Neuronal stem cell (in vitro differentiated cells): ENCODE data around the gene ANKFN1.

ENCODE experiments used
- DNase-seq: peaks from one replicate; pipeline ENCODE4 v3.0.0-alpha.2; 2013; ENCODE audit warnings: low spot score
- H2AFZ ChIP-seq: one replicate; pipeline ENCODE4 v1.6.1; 2013; ENCODE audit warnings: mild to moderate bottlenecking, low read length, inconsistent platforms
- H2AK5ac ChIP-seq: 2 replicates; pipeline ENCODE4 v1.6.1; 2013; ENCODE audit warnings: low read depth, mild to moderate bottlenecking, inconsistent platforms, low read length, moderate library complexity, mixed read lengths
- H2BK120ac ChIP-seq: 2 replicates; pipeline ENCODE4 v1.6.1; 2013; ENCODE audit warnings: low read depth, mild to moderate bottlenecking, inconsistent platforms, low read length, moderate library complexity, mixed read lengths
- H2BK12ac ChIP-seq: one replicate; pipeline ENCODE4 v1.6.1; 2013; ENCODE audit warnings: low read length, inconsistent platforms
- H2BK15ac ChIP-seq: 2 replicates; pipeline ENCODE4 v1.6.1; 2013; ENCODE audit warnings: mild to moderate bottlenecking, low read length, inconsistent platforms, mixed read lengths
- H2BK5ac ChIP-seq: one replicate; pipeline ENCODE4 v1.6.1; 2013; ENCODE audit warnings: inconsistent platforms, mild to moderate bottlenecking, low read length, moderate library complexity
- H3K14ac ChIP-seq: one replicate; pipeline ENCODE4 v1.6.1; 2013; ENCODE audit warnings: low read length, inconsistent platforms
- H3K18ac ChIP-seq: 2 replicates; pipeline ENCODE4 v1.6.1; 2013; ENCODE audit warnings: low read length, inconsistent platforms
- H3K23ac ChIP-seq: 2 replicates; pipeline ENCODE4 v1.6.1; 2013; ENCODE audit warnings: low read depth, mild to moderate bottlenecking, mixed read lengths, low read length, inconsistent platforms; ENCODE audit not compliant: poor library complexity
- H3K27ac ChIP-seq: replicated peaks from 3 replicates; pipeline ENCODE4 v1.5.1; 2013; ENCODE audit warnings: low read length, inconsistent platforms
- H3K27me3 ChIP-seq, 3 experiments: 2 replicates each; pipeline ENCODE4 v1.6.1; 2013; ENCODE audit warnings: low read length in 3 of 3, mild to moderate bottlenecking in 2 of 3, inconsistent platforms in 1 of 3, low read depth in 1 of 3, mixed read lengths in 1 of 3, moderate library complexity in 1 of 3; ENCODE audit not compliant: control insufficient read depth in 3 of 3, insufficient read depth in 3 of 3
- H3K36me3 ChIP-seq, 2 donors: replicated peaks in 1 of 2; 2 replicates each; pipeline ENCODE4 v1.6.1; 2013; ENCODE audit warnings: low read length in 2 of 2; ENCODE audit not compliant: control insufficient read depth in 2 of 2, insufficient read depth in 2 of 2
- H3K4ac ChIP-seq: 2 replicates; pipeline ENCODE4 v1.6.1; 2013; ENCODE audit warnings: inconsistent platforms, mild to moderate bottlenecking, low read length, moderate library complexity
- H3K4me1 ChIP-seq, 2 donors: 1 replicate in 1 of 2; 2 replicates in 1 of 2; pipeline ENCODE4 v1.6.1; 2013; ENCODE audit warnings: low read length in 2 of 2, low read depth in 1 of 2; ENCODE audit not compliant: control insufficient read depth in 2 of 2, insufficient read depth in 1 of 2
- H3K4me2 ChIP-seq: one replicate; pipeline ENCODE4 v1.6.1; 2013; ENCODE audit warnings: mild to moderate bottlenecking, low read length, inconsistent platforms; ENCODE audit not compliant: insufficient read depth, poor library complexity, severe bottlenecking
- H3K4me3 ChIP-seq, 2 donors: 2 replicates each; pipeline ENCODE4 v1.5.1; 2013; ENCODE audit warnings: low read length in 2 of 2, mild to moderate bottlenecking in 2 of 2, inconsistent platforms in 1 of 2, moderate library complexity in 1 of 2
- H3K79me1 ChIP-seq: one replicate; pipeline ENCODE4 v1.6.1; 2013; ENCODE audit warnings: low read depth, mild to moderate bottlenecking, inconsistent platforms, low read length, moderate library complexity
- H3K9ac ChIP-seq: one replicate; pipeline ENCODE4 v1.6.1; 2013; ENCODE audit warnings: mild to moderate bottlenecking, low read depth, low read length, inconsistent platforms; ENCODE audit not compliant: poor library complexity
- H3K9me3 ChIP-seq, 2 donors: replicated peaks in 1 of 2; 2 replicates each; pipeline versions ENCODE3 to v1.6.1; 2013; ENCODE audit warnings: low read length in 2 of 2, mild to moderate bottlenecking in 2 of 2, inconsistent platforms in 1 of 2, low read depth in 1 of 2, mixed read lengths in 1 of 2, moderate library complexity in 1 of 2; ENCODE audit not compliant: control insufficient read depth in 2 of 2, insufficient read depth in 1 of 2
- H4K8ac ChIP-seq: one replicate; pipeline ENCODE4 v1.6.1; 2013; ENCODE audit warnings: low read depth, mild to moderate bottlenecking, inconsistent platforms, low read length, moderate library complexity
- H4K91ac ChIP-seq: one replicate; pipeline ENCODE4 v1.6.1; 2013; ENCODE audit warnings: low read length, low read depth, mild to moderate bottlenecking, inconsistent platforms; ENCODE audit not compliant: poor library complexity
- WGBS, 2 donors: extraction: QIAGEN DNeasy Blood & Tissue Kit; methylation state at CpG; one replicate each; pipeline ENCODE4 v1.1.7; 2013; ENCODE audit warnings: missing lambda C conversion rate in 2 of 2, mixed read lengths in 1 of 2; ENCODE audit not compliant: insufficient read length in 2 of 2, insufficient replicate concordance in 1 of 2; ENCODE audit errors: extremely low coverage in 2 of 2; 5-methylcytosine and 5-hydroxymethylcytosine counted together

The ANKFN1 gene

DNA sequence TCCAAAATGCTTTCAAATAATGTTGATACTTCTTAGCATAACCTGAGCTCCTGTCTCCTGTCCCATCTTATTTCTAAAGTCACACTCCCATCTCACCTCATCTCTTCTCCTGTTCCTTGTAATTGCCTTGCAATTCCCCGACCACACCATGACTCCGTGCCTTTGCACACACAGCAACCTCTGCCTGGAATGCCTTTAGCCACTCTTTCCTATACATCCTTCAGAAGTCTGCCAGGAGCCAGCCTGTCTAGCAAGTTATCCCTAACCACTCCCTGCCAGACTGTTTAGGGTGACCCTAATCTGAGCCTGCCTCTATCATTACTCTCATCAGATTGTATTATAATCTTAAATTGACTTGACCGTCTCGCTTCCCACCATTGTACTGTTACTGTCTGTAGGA lies 272.2 kb downstream of the ANKFN1 start:
- no peaks in the 10 kb centered on the region for H3K27me3 ChIP-seq
- H2AFZ ChIP-seq, result no peak overlapping the region
- no peak for DNase-seq

DNA sequence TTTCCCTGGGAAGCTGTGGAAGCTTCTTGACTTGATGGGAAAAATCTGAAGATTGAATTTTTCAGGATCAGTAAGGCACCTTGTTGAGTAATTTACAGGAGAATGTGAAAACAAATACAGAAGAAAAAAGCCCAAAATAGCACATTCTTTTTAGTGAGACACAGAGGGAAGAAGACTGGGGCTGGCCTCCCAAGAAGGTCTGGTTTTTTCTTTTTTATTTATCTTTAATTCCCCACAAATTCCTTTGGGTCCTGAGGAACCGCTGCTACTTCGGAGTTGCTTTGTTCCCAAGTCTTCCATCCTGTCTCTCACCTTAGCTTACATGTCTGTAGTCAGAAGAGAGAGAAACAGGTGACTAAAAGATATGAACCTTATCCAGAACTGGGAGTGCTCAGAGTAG lies 273.6 kb downstream of the ANKFN1 start:
- no peaks in the 10 kb centered on the region for H3K27me3 ChIP-seq
- H3K23ac ChIP-seq, result no peak overlapping the region
- no peak overlapping the region for H2AFZ ChIP-seq
- H3K36me3 ChIP-seq, result no peaks in the 10 kb centered on the region
- no peak overlapping the region for H3K27ac ChIP-seq
- no peak overlapping the region for H3K4me2 ChIP-seq
- H2AK5ac ChIP-seq, result no peak overlapping the region
- H3K79me1 ChIP-seq, result no peaks in the 10 kb centered on the region
- H3K4me1 ChIP-seq, result peaks cover 0 to 2% of the 10 kb centered on the region in 2 donors
- no peak overlapping the region for H3K18ac ChIP-seq
- WGBS, 2 donors, result no CpG with 5 or more reads among the region's 2 CpGs
- H2BK12ac ChIP-seq, result no peak overlapping the region
- no peak overlapping the region for H4K91ac ChIP-seq
- H2BK15ac ChIP-seq, result no peak overlapping the region
- no peak overlapping the region for H3K4ac ChIP-seq
- H2BK120ac ChIP-seq, result no peak overlapping the region
- no peak overlapping the region for H3K9ac ChIP-seq
- H4K8ac ChIP-seq, result no peak overlapping the region
- H3K4me3 ChIP-seq, result no peak overlapping the region
- H3K14ac ChIP-seq, result no peak overlapping the region
- H3K9me3 ChIP-seq, result no peaks in the 10 kb centered on the region
- H2BK5ac ChIP-seq, result no peak overlapping the region
- no peak for DNase-seq

More for the DNA sequence above, 272.2 kb downstream of the ANKFN1 start:
- no CpG with 5 or more reads among the region's 4 CpGs for WGBS, 2 donors
- H2BK12ac ChIP-seq, result no peak overlapping the region
- H3K4me1 ChIP-seq, result no peaks in the 10 kb centered on the region
- no peak overlapping the region for H3K27ac ChIP-seq
- H2AK5ac ChIP-seq, result no peak overlapping the region
- H3K9me3 ChIP-seq, result no peaks in the 10 kb centered on the region
- H3K14ac ChIP-seq, result no peak overlapping the region
- H3K4me3 ChIP-seq, result no peak overlapping the region
- H3K9ac ChIP-seq, result no peak overlapping the region
- no peak overlapping the region for H2BK120ac ChIP-seq
- H3K18ac ChIP-seq, result no peak overlapping the region
- H4K8ac ChIP-seq, result no peak overlapping the region
- H2BK5ac ChIP-seq, result no peak overlapping the region
- H3K79me1 ChIP-seq, result no peaks in the 10 kb centered on the region
- H3K23ac ChIP-seq, result no peak overlapping the region
- no peak overlapping the region for H4K91ac ChIP-seq
- no peak overlapping the region for H3K4ac ChIP-seq
- H3K4me2 ChIP-seq, result no peak overlapping the region
- H3K36me3 ChIP-seq, result no peaks in the 10 kb centered on the region
- H2BK15ac ChIP-seq, result no peak overlapping the region

GRCh38 chr17:56431736-56432135 lies 278.5 kb downstream of the ANKFN1 start:
- Histone ChIP-seq H2BK15ac (no peak overlapping the region), H3K4ac (no peak overlapping the region), H2BK5ac (no peak overlapping the region), H3K27ac (no peak overlapping the region), H3K27me3 (no peaks in the 10 kb centered on the region), H3K9ac (no peak overlapping the region), H3K9me3 (no peaks in the 10 kb centered on the region), H3K79me1 (no peaks in the 10 kb centered on the region), H2BK12ac (no peak overlapping the region), H3K36me3 (no peaks in the 10 kb centered on the region), H2AFZ (no peak overlapping the region), H3K4me1 (peaks cover 0 to 6% of the 10 kb centered on the region in 2 donors), H3K18ac (no peak overlapping the region), H4K8ac (no peak overlapping the region), H3K4me3 (no peak overlapping the region), H2BK120ac (no peak overlapping the region), H4K91ac (no peak overlapping the region), H3K14ac (no peak overlapping the region), H3K23ac (no peak overlapping the region), H2AK5ac (no peak overlapping the region), H3K4me2 (peak overlapping the region; percentile 19)
- no CpG with 5 or more reads among the region's 3 CpGs for WGBS, 2 donors
- DNase-seq, result no peak

- H2BK5ac ChIP-seq, result no peak overlapping the region
- H2AK5ac ChIP-seq, result no peak overlapping the region
- H3K4me3 ChIP-seq, result no peak overlapping the region
- H4K91ac ChIP-seq, result no peak overlapping the region
- no peak overlapping the region for H3K23ac ChIP-seq
- no peaks in the 10 kb centered on the region for H3K79me1 ChIP-seq
- H3K14ac ChIP-seq, result no peak overlapping the region
- no peaks in the 10 kb centered on the region for H3K27me3 ChIP-seq
- H3K4ac ChIP-seq, result no peak overlapping the region
- H3K18ac ChIP-seq, result peak overlapping the region; percentile 9
- no CpG with 5 or more reads among the region's 4 CpGs for WGBS, 2 donors
- no peak overlapping the region for H3K4me2 ChIP-seq
- H2BK12ac ChIP-seq, result no peak overlapping the region
- H3K27ac ChIP-seq, result no peak overlapping the region
- H2BK15ac ChIP-seq, result no peak overlapping the region
- peaks cover 0 to 6% of the 10 kb centered on the region in 2 donors for H3K4me1 ChIP-seq
- no peak overlapping the region for H2BK120ac ChIP-seq
- H3K9ac ChIP-seq, result no peak overlapping the region
- H4K8ac ChIP-seq, result no peak overlapping the region
- no peak overlapping the region for H2AFZ ChIP-seq
- H3K36me3 ChIP-seq, result no peaks in the 10 kb centered on the region
- H3K9me3 ChIP-seq, result no peaks in the 10 kb centered on the region
- no peak for DNase-seq
Measured at GRCh38 chr17:56432443-56432842, 279.2 kb downstream of the ANKFN1 start.
